Endothelial cell of umbilical vein (primary cell): ENCODE data around the gene TPD52L3. TPM values are rescaled to one million over a fixed set of nuclear protein-coding genes. Genes with fewer than 3 reads are reported as not detected.

Source experiments
- BruUV-seq: library from RNA; stranded (reverse); fragments of 400-500 nt; replicated peaks from 2 replicates; lab custom pipeline; 2021; lab: Mats Ljungman, UMichigan
- CTCF ChIA-PET: fragments of 300-600, 350-600 bp; sonication (Branson Sonifier 250); formaldehyde crosslinking; loops from one replicate; lab custom pipeline; 2021; ENCODE audit warnings: antibody characterized with exemption, inconsistent platforms; lab: Charles Lee
- POLR2A ChIA-PET: fragments of 300-600, 350-600 bp; sonication (Branson Sonifier 250); formaldehyde crosslinking; loops from one replicate; lab custom pipeline; 2021; ENCODE audit warnings: antibody characterized with exemption, inconsistent platforms; lab: Charles Lee
- DNase-seq: peaks from one replicate; pipeline ENCODE4 v3.0.0-alpha.2; 2011; ENCODE audit warnings: low read depth, low spot score
- FAIRE-seq: peaks from 2 replicates; lab custom pipeline; 2011; peaks lifted over from hg19 to GRCh38; lab: Jason Lieb, UNC
- H2AFZ ChIP-seq: 2 replicates; pipeline ENCODE4 v1.6.0; 2012; ENCODE audit warnings: low read depth, low read length, control low read depth, inconsistent platforms
- H3K27ac ChIP-seq: 2 replicates; pipeline ENCODE4 v1.5.1; 2011; ENCODE audit warnings: low read depth, mild to moderate bottlenecking, control low read depth, low read length, moderate library complexity; ENCODE audit not compliant: insufficient read depth
- H3K27me3 ChIP-seq, 2 experiments: 2 replicates each; pipeline versions ENCODE4 v1.6.0 to v1.6.1; 2011; ENCODE audit warnings: low read length in 2 of 2, mixed read lengths in 1 of 2; ENCODE audit not compliant: control insufficient read depth in 2 of 2, insufficient read depth in 2 of 2
- H3K36me3 ChIP-seq, 2 experiments: 2 replicates in 1 of 2; 3 replicates in 1 of 2; pipeline ENCODE4 v1.5.1; 2011; ENCODE audit warnings: low read length in 2 of 2, mild to moderate bottlenecking in 1 of 2, moderate library complexity in 1 of 2; ENCODE audit not compliant: control insufficient read depth in 2 of 2, insufficient read depth in 2 of 2; ENCODE audit errors: extremely low read depth in 1 of 2
- H3K4me1 ChIP-seq: 3 replicates; pipeline ENCODE4 v1.5.1; 2011; ENCODE audit warnings: mild to moderate bottlenecking, low read length; ENCODE audit not compliant: control insufficient read depth, insufficient read depth; ENCODE audit errors: extremely low read depth
- H3K4me2 ChIP-seq: 2 replicates; pipeline ENCODE4 v1.6.1; 2011; ENCODE audit warnings: low read length, control low read depth, mixed read lengths; ENCODE audit not compliant: insufficient read depth
- H3K4me3 ChIP-seq, 3 experiments: fragments of 200-600 bp in 1 of 3; sonication (generic), shearing (Covaris generic) in 1 of 3; replicated peaks in 1 of 3; 2 replicates each; pipeline ENCODE4 v1.5.1; 2011 to 2016; ENCODE audit warnings: control low read depth in 3 of 3, low read length in 3 of 3, mild to moderate bottlenecking in 2 of 3, inconsistent platforms in 1 of 3, low read depth in 1 of 3, moderate library complexity in 1 of 3; ENCODE audit not compliant: insufficient read depth in 1 of 3
- H3K79me2 ChIP-seq: 2 replicates; pipeline ENCODE4 v1.6.0; 2012; ENCODE audit warnings: low read length, inconsistent platforms; ENCODE audit not compliant: control insufficient read depth, insufficient read depth
- H3K9ac ChIP-seq: replicated peaks from 2 replicates; pipeline ENCODE3; 2011; ENCODE audit warnings: low read length, control low read depth; ENCODE audit not compliant: insufficient read depth; ENCODE audit errors: extremely low read depth
- H3K9me1 ChIP-seq: replicated peaks from 3 replicates; pipeline ENCODE4 v1.6.0; 2011; ENCODE audit warnings: mild to moderate bottlenecking, low read length; ENCODE audit not compliant: control insufficient read depth, insufficient read depth; ENCODE audit errors: extremely low read depth
- H3K9me3 ChIP-seq: replicated peaks from 2 replicates; pipeline ENCODE4 v1.5.1; 2012; ENCODE audit warnings: low read length, inconsistent platforms; ENCODE audit not compliant: control insufficient read depth, insufficient read depth
- H4K20me1 ChIP-seq: replicated peaks from 2 replicates; pipeline ENCODE3; 2011; ENCODE audit warnings: mild to moderate bottlenecking, low read length; ENCODE audit not compliant: control insufficient read depth, insufficient read depth; ENCODE audit errors: extremely low read depth
- CTCF ChIP-seq, 2 donors: IDR thresholded peaks; 1 replicate in 1 of 2; 2 replicates in 1 of 2; pipeline ENCODE4 v1.5.1; 2011; ENCODE audit warnings: low read length in 2 of 2, mild to moderate bottlenecking in 2 of 2, moderate library complexity in 2 of 2, control low read depth in 1 of 2, inconsistent platforms in 1 of 2, low read depth in 1 of 2; ENCODE audit not compliant: insufficient read depth in 1 of 2; ENCODE audit errors: extremely low read depth in 1 of 2
- EZH2 ChIP-seq: IDR thresholded peaks from 2 replicates; pipeline ENCODE4 v1.6.1; 2012; ENCODE audit warnings: borderline replicate concordance, low read depth, mild to moderate bottlenecking, moderate library complexity, low read length, inconsistent platforms; ENCODE audit not compliant: severe bottlenecking
- FOS ChIP-seq: IDR thresholded peaks from 2 replicates; pipeline ENCODE4 v1.6.1; 2011; ENCODE audit warnings: mild to moderate bottlenecking, low read length, moderate library complexity, borderline replicate concordance; ENCODE audit not compliant: insufficient read depth
- GATA2 ChIP-seq: IDR thresholded peaks from 2 replicates; pipeline ENCODE4 v1.7.0; 2011; ENCODE audit warnings: low read depth, mild to moderate bottlenecking, moderate library complexity, mixed read lengths, low read length; ENCODE audit not compliant: insufficient read length, insufficient read depth
- JUN ChIP-seq: IDR thresholded peaks from 2 replicates; pipeline ENCODE4 v1.6.1; 2011; ENCODE audit warnings: borderline replicate concordance, low read depth; ENCODE audit not compliant: insufficient read length, insufficient read depth
- MAX ChIP-seq: IDR thresholded peaks from 2 replicates; pipeline ENCODE4 v1.6.1; 2011; ENCODE audit not compliant: insufficient read depth, insufficient read length
- MYC ChIP-seq: IDR thresholded peaks from one replicate; pipeline ENCODE4 v1.6.1; 2011; ENCODE audit warnings: mild to moderate bottlenecking, low read depth, low read length
- POLR2A ChIP-seq: IDR thresholded peaks from 2 replicates; pipeline ENCODE4 v1.6.1; 2012; ENCODE audit warnings: low read depth, mild to moderate bottlenecking, control low read depth, low read length
- POLR2AphosphoS5 ChIP-seq: IDR thresholded peaks from 2 replicates; pipeline ENCODE4 v1.6.1; 2012; ENCODE audit warnings: low read depth, mild to moderate bottlenecking, control low read depth, low read length, moderate library complexity; ENCODE audit not compliant: insufficient read depth
- dilution Hi-C: fragments of 300-500 bp; cut with MboI; formaldehyde crosslinking; loops from one replicate; pipeline ENCODE4 v1.15.0; 2019; ENCODE audit warnings: low sequenced_read_pairs; ENCODE audit not compliant: extremely low pct_ligation_motif_present
- intact Hi-C: fragments of 100-400 bp; cut with micrococcal nuclease; formaldehyde crosslinking; loops from one replicate; pipeline ENCODE4 v1.10.0; 2022
- polyA plus RNA-seq, 4 experiments: library from polyadenylated mRNA; depleted of rRNA in 3 of 4; stranded (reverse) in 3 of 4; unstranded in 1 of 4; fragments of >200 nt; gene quantifications; 2 replicates each; pipeline versions ENCODE4 v1.2.1 to v1.2.3, GENCODE V29; 2011 to 2012; ENCODE audit warnings: missing spikeins in 1 of 4
- total RNA-seq: library from RNA; stranded (reverse); gene quantifications from 2 replicates; pipeline ENCODE4 v1.2.3, GENCODE V29; 2021

TPD52L3 gene
- total and polyA plus RNA-seq, 2 donors (not counting 3 experiments of a cell fraction or from before 2014, with no cell fraction given), result not detected

GRCh38 chr9:6304232-6304631 is 23.9 kb upstream of the TPD52L3 start:
- intact Hi-C loops (no loop called here), dilution Hi-C loops (no loop called here)
- Histone ChIP-seq H3K36me3 (no peaks in the 10 kb centered on the region), H3K27me3 (peaks cover 0 to 2% of the 10 kb centered on the region in 2 experiments), H4K20me1 (no peaks in the 10 kb centered on the region), H2AFZ (no peak overlapping the region), H3K9me3 (no peaks in the 10 kb centered on the region), H3K9me1 (no peaks in the 10 kb centered on the region), H3K4me2 (no peak overlapping the region), H3K4me3 (no peak overlapping the region), H3K79me2 (no peaks in the 10 kb centered on the region), H3K27ac (no peak overlapping the region), H3K4me1 (no peaks in the 10 kb centered on the region), H3K9ac (no peak overlapping the region)
- no peak for TF ChIP-seq CTCF (IDR thresholded peaks at IDR 0.05; ENCODE audit: extremely low read depth in 1 of 2, insufficient read depth in 1 of 2, low read depth in 1 of 2, low read length in 2 of 2)
- no peak for TF ChIP-seq FOS
- no peak for TF ChIP-seq POLR2AphosphoS5
- no peak for TF ChIP-seq MYC
- TF ChIP-seq EZH2, result no peak
- no peak for TF ChIP-seq GATA2
- no peak for TF ChIP-seq POLR2A
- TF ChIP-seq JUN, result no peak
- TF ChIP-seq MAX, result no peak
- FAIRE-seq (no peak), DNase-seq (no peak)
- POLR2A ChIA-PET, result no interaction called here
- CTCF ChIA-PET, result interaction anchor here (2.1 to 10.3 kb wide), 3 partner anchors 20 to 252 kb away, joined by 8 to 417 read pairs (median 198); no protein-coding TSS in a partner anchor
- no TSS peak for BruUV-seq
